Brain microvascular endothelial cell (primary cell): ENCODE results near the gene SYNE1.
A peak's percentile ranks its signal among the peaks of the same experiment; 100 is the strongest.

Experiments used
- DNase-seq: peaks from one replicate; pipeline ENCODE4 v3.0.0-alpha.2; 2020
- H3K27ac ChIP-seq: fragments of 250-450 bp; sonication (Bioruptor Pico); 2 replicates; pipeline ENCODE4 v1.5.1; 2020; ENCODE audit warnings: mild to moderate bottlenecking, moderate library complexity
- H3K27me3 ChIP-seq: fragments of 250-450 bp; sonication (Bioruptor Pico); replicated peaks from 2 replicates; pipeline ENCODE4 v1.5.1; 2020; ENCODE audit warnings: mild to moderate bottlenecking
- H3K36me3 ChIP-seq: fragments of 250-450 bp; sonication (Bioruptor Pico); replicated peaks from 2 replicates; pipeline ENCODE4 v1.5.1; 2020; ENCODE audit warnings: mild to moderate bottlenecking
- H3K4me3 ChIP-seq: 2 replicates; pipeline ENCODE4 v1.5.1; 2011; ENCODE audit warnings: low read depth, mild to moderate bottlenecking, control low read depth, low read length, moderate library complexity
- CTCF ChIP-seq: IDR thresholded peaks from 2 replicates; pipeline ENCODE4 v1.5.1; 2011; ENCODE audit warnings: low read depth, mild to moderate bottlenecking, moderate library complexity, low read length, control low read depth, inconsistent platforms; ENCODE audit errors: missing control alignments
- in situ Hi-C: cut with HindIII; loops from 2 replicates; pipeline ENCODE4 v1.10.0; 2017; ENCODE audit warnings: low sequenced_read_pairs, low pct_ligation_motif_present

SYNE1 gene

GRCh38 chr6:152173321-152173720, 463.8 kb downstream of the SYNE1 start:
- no peak for DNase-seq
- no peak for TF ChIP-seq CTCF
- no peak overlapping the region for H3K27ac ChIP-seq
- H3K4me3 ChIP-seq, result no peak overlapping the region
- no peaks in the 10 kb centered on the region for H3K27me3 ChIP-seq
- in situ Hi-C loops, result no loop called here
- H3K36me3 ChIP-seq, result peaks cover 9% of the 10 kb centered on the region

GRCh38 chr6:152170702-152171667, 466.2 kb downstream of the SYNE1 start:
- peak; percentile 94 for DNase-seq
- Histone ChIP-seq H3K4me3 (no peak overlapping the region), H3K27ac (peak overlapping the region; percentile 64)

GRCh38 chr6:152170313-152170701, 466.9 kb downstream of the SYNE1 start:
- H3K27me3 ChIP-seq, result no peaks in the 10 kb centered on the region
- TF ChIP-seq CTCF, result no peak
- H3K36me3 ChIP-seq, result peaks cover 6% of the 10 kb centered on the region
- no peak overlapping the region for H3K4me3 ChIP-seq
- peak overlapping the region; percentile 64 for H3K27ac ChIP-seq
- DNase-seq, result no peak
- in situ Hi-C loops, result no loop called here

More at GRCh38 chr6:152170702-152171667, 466.2 kb downstream of the SYNE1 start:
- Histone ChIP-seq H3K36me3 (peaks cover 6% of the 10 kb centered on the region), H3K27me3 (no peaks in the 10 kb centered on the region)
- in situ Hi-C loops, result no loop called here
- no peak for TF ChIP-seq CTCF

GRCh38 chr6:152167641-152168603, 469.2 kb downstream of the SYNE1 start:
- in situ Hi-C loops, result no loop called here
- no peaks in the 10 kb centered on the region for H3K27me3 ChIP-seq
- H3K27ac ChIP-seq, result no peak overlapping the region
- no peak for TF ChIP-seq CTCF
- H3K36me3 ChIP-seq, result peaks cover 5% of the 10 kb centered on the region
- peak; percentile 33 for DNase-seq
- H3K4me3 ChIP-seq, result no peak overlapping the region

GRCh38 chr6:152166897-152167296, 470.3 kb downstream of the SYNE1 start:
- in situ Hi-C loops, result no loop called here
- no peak for DNase-seq
- Histone ChIP-seq H3K27me3 (no peaks in the 10 kb centered on the region), H3K27ac (no peak overlapping the region), H3K4me3 (no peak overlapping the region), H3K36me3 (peaks cover 5% of the 10 kb centered on the region)
- TF ChIP-seq CTCF, result no peak
